ENCODE measurements around the gene TNXB.
A peak's percentile ranks its signal among the peaks of the same experiment; 100 is the strongest.

Gene TNXB

GRCh38 chr6:32047855-32048766, 61.0 kb downstream of the TNXB start:
- Histone ChIP-seq H3K4me3 (ENCODE audit: low read length) (peak overlapping the region; percentile 69), H3K36me3 (replicated peaks; ENCODE audit: low read depth, low read length) (no peaks in the 10 kb centered on the region), H3K27me3 (ENCODE audit: low read depth, low read length) (peaks cover 6% of the 10 kb centered on the region), H4K20me1 (ENCODE audit: insufficient read depth, low read length) (no peaks in the 10 kb centered on the region), H3K4me1 (ENCODE audit: low read length) (peaks cover 4% of the 10 kb centered on the region; the same call in 1 of the 2 replicates), H2AFZ (ENCODE audit: low read depth, low read length) (peak overlapping the region; percentile 97), H3K27ac (ENCODE audit: low read length) (no peak overlapping the region), H3K79me2 (ENCODE audit: low read length) (no peaks in the 10 kb centered on the region), H3K9ac (ENCODE audit: low read length) (peak overlapping the region; percentile 13; the same call in 1 of the 2 replicates), H3K9me3 (ENCODE audit: insufficient read depth, low read length) (no peaks in the 10 kb centered on the region), H3K4me2 (ENCODE audit: low read length) (peak overlapping the region; percentile 70)
- TF ChIP-seq EZH2phosphoT487 (IDR thresholded peaks at IDR 0.05; ENCODE audit: low read depth) (no peak), CTCF (IDR thresholded peaks at IDR 0.05; ENCODE audit: low read depth, low read length) (peak; percentile 52)

GRCh38 chr6:32047539-32047854, 61.6 kb downstream of the TNXB start:
- H3K4me3 ChIP-seq (ENCODE audit: low read length): no peak overlapping the region
- no peak overlapping the region for H3K27ac ChIP-seq (ENCODE audit: low read length)
- peaks cover 4% of the 10 kb centered on the region; the same call in 1 of the 2 replicates for H3K4me1 ChIP-seq (ENCODE audit: low read length)
- H3K79me2 ChIP-seq (ENCODE audit: low read length): no peaks in the 10 kb centered on the region
- peak overlapping the region; percentile 97; the same call in 1 of the 2 replicates for H2AFZ ChIP-seq (ENCODE audit: low read depth, low read length)
- H3K4me2 ChIP-seq (ENCODE audit: low read length): no peak overlapping the region
- TF ChIP-seq CTCF (IDR thresholded peaks at IDR 0.05; ENCODE audit: low read depth, low read length): no peak
- TF ChIP-seq EZH2phosphoT487 (IDR thresholded peaks at IDR 0.05; ENCODE audit: low read depth): no peak
- H3K36me3 ChIP-seq (replicated peaks; ENCODE audit: low read depth, low read length): no peaks in the 10 kb centered on the region
- no peak overlapping the region for H3K9ac ChIP-seq (ENCODE audit: low read length)
- no peaks in the 10 kb centered on the region for H4K20me1 ChIP-seq (ENCODE audit: insufficient read depth, low read length)
- H3K27me3 ChIP-seq (ENCODE audit: low read depth, low read length): peaks cover 6% of the 10 kb centered on the region
- H3K9me3 ChIP-seq (ENCODE audit: insufficient read depth, low read length): no peaks in the 10 kb centered on the region

GRCh38 chr6:32047084-32047478, 62.1 kb downstream of the TNXB start:
- Histone ChIP-seq H3K9ac (ENCODE audit: low read length) (no peak overlapping the region), H3K4me1 (ENCODE audit: low read length) (peaks cover 4% of the 10 kb centered on the region; the same call in 1 of the 2 replicates), H3K27me3 (ENCODE audit: low read depth, low read length) (peaks cover 6% of the 10 kb centered on the region), H3K79me2 (ENCODE audit: low read length) (no peaks in the 10 kb centered on the region), H3K4me3 (ENCODE audit: low read length) (no peak overlapping the region), H4K20me1 (ENCODE audit: insufficient read depth, low read length) (no peaks in the 10 kb centered on the region), H3K4me2 (ENCODE audit: low read length) (no peak overlapping the region), H2AFZ (ENCODE audit: low read depth, low read length) (no peak overlapping the region), H3K27ac (ENCODE audit: low read length) (no peak overlapping the region), H3K36me3 (replicated peaks; ENCODE audit: low read depth, low read length) (no peaks in the 10 kb centered on the region), H3K9me3 (ENCODE audit: insufficient read depth, low read length) (no peaks in the 10 kb centered on the region)
- TF ChIP-seq EZH2phosphoT487 (IDR thresholded peaks at IDR 0.05; ENCODE audit: low read depth): no peak

GRCh38 chr6:32046450-32047083, 62.6 kb downstream of the TNXB start:
- Histone ChIP-seq H3K36me3 (replicated peaks; ENCODE audit: low read depth, low read length) (no peaks in the 10 kb centered on the region), H3K27ac (ENCODE audit: low read length) (no peak overlapping the region), H4K20me1 (ENCODE audit: insufficient read depth, low read length) (no peaks in the 10 kb centered on the region), H3K79me2 (ENCODE audit: low read length) (no peaks in the 10 kb centered on the region), H3K4me2 (ENCODE audit: low read length) (no peak overlapping the region), H3K27me3 (ENCODE audit: low read depth, low read length) (peaks cover 6% of the 10 kb centered on the region), H3K4me3 (ENCODE audit: low read length) (no peak overlapping the region), H3K9ac (ENCODE audit: low read length) (no peak overlapping the region), H2AFZ (ENCODE audit: low read depth, low read length) (no peak overlapping the region), H3K4me1 (ENCODE audit: low read length) (peaks cover 4% of the 10 kb centered on the region; the same call in 1 of the 2 replicates), H3K9me3 (ENCODE audit: insufficient read depth, low read length) (no peaks in the 10 kb centered on the region)
- no peak for TF ChIP-seq EZH2phosphoT487 (IDR thresholded peaks at IDR 0.05; ENCODE audit: low read depth)
- TF ChIP-seq CTCF (IDR thresholded peaks at IDR 0.05; ENCODE audit: low read depth, low read length): no peak

Measured in OCI-LY3 (cell line).